Endothelial cell of umbilical vein (primary cell): ENCODE measurements around the gene C17orf113.

Experiments
- POLR2A ChIP-seq: IDR thresholded peaks from 2 replicates; pipeline ENCODE4 v1.6.1; 2012; ENCODE audit warnings: low read depth, mild to moderate bottlenecking, control low read depth, low read length
- POLR2AphosphoS5 ChIP-seq: IDR thresholded peaks from 2 replicates; pipeline ENCODE4 v1.6.1; 2012; ENCODE audit warnings: low read depth, mild to moderate bottlenecking, control low read depth, low read length, moderate library complexity; ENCODE audit not compliant: insufficient read depth
- TF ChIP-seq, protein P1 (sequence below), 2 donors: IDR thresholded peaks; 1 replicate in 1 of 2; 2 replicates in 1 of 2; pipeline ENCODE4 v1.5.1; 2011; ENCODE audit warnings: low read length in 2 of 2, mild to moderate bottlenecking in 2 of 2, moderate library complexity in 2 of 2, control low read depth in 1 of 2, inconsistent platforms in 1 of 2, low read depth in 1 of 2; ENCODE audit not compliant: insufficient read depth in 1 of 2; ENCODE audit errors: extremely low read depth in 1 of 2

DNA sequence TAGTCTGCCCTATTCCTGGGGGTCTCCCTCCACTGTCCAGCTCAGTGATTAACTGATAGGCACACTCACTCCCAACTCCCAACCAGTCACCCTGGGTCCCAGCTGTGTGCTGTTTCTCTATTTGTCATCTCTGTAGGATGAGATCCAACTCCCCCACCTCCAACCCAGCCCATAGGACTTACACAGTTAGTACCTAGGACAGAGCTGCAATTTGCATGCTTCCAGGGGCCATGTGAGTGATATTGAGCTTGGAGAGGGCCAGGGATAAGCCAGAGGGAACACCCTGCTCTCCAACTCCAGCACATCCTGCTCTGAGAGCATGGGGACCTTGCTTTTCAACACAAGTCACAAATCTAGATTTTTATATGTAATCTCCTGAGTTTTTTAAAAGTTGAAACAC, 8.8 kb downstream of the C17orf113 start:
- TF ChIP-seq, protein P1, sequence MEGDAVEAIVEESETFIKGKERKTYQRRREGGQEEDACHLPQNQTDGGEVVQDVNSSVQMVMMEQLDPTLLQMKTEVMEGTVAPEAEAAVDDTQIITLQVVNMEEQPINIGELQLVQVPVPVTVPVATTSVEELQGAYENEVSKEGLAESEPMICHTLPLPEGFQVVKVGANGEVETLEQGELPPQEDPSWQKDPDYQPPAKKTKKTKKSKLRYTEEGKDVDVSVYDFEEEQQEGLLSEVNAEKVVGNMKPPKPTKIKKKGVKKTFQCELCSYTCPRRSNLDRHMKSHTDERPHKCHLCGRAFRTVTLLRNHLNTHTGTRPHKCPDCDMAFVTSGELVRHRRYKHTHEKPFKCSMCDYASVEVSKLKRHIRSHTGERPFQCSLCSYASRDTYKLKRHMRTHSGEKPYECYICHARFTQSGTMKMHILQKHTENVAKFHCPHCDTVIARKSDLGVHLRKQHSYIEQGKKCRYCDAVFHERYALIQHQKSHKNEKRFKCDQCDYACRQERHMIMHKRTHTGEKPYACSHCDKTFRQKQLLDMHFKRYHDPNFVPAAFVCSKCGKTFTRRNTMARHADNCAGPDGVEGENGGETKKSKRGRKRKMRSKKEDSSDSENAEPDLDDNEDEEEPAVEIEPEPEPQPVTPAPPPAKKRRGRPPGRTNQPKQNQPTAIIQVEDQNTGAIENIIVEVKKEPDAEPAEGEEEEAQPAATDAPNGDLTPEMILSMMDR (IDR thresholded peaks at IDR 0.05; ENCODE audit: extremely low read depth in 1 of 2, insufficient read depth in 1 of 2, low read depth in 1 of 2, low read length in 2 of 2): no peak
- TF ChIP-seq POLR2A: no peak
- TF ChIP-seq POLR2AphosphoS5: no peak
